GM19463 (cell line): Measurements from ENCODE around the gene ADM5.
"Not testable (repeated sequence)": the region's sequence is repeated elsewhere in the genome, so short reads cannot be mapped to it uniquely, and the experiment has no call there.

Experiments
- ATAC-seq: cut with Tn5 transposase; IDR thresholded peaks from one replicate; pipeline ENCODE4 v1.9.1; 2021; ENCODE audit warnings: mild to moderate bottlenecking, moderate library complexity; ENCODE audit not compliant: unreplicated experiment

The ADM5 gene

GRCh38 chr19:49699364-49699763 is 10.0 kb downstream of the ADM5 start:
- no peak for ATAC-seq

- no peak for ATAC-seq
These were observed 11.2 kb downstream of the ADM5 start for GRCh38 chr19:49700563-49700962.

DNA sequence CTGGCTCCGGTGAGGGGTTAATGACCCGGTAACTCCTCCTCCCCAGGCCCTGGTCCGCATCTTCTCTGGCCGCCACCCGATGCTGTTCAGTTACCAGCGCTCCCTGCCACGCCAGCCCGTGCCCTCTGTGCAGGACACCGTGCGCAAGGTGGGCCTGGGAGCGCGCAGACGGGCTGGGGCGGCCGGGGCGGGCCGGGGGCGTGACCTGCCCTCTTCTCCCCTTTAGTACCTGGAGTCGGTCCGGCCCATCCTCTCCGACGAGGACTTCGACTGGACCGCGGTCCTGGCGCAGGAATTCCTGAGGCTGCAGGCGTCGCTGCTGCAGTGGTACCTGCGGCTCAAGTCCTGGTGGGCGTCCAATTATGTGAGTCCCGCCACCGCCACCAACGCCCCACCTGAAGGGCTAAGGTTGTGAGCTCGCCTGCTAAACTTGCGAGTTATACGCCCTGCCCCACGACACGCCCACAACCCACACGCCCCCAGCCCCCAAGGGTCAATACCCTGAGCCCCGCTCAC is 11.9 kb downstream of the ADM5 start:
- ATAC-seq = no peak

- no peak for ATAC-seq
These were observed 15.7 kb downstream of the ADM5 start for GRCh38 chr19:49704888-49705642.

- no peak for ATAC-seq
These were observed 16.5 kb downstream of the ADM5 start for GRCh38 chr19:49705919-49706318.

DNA sequence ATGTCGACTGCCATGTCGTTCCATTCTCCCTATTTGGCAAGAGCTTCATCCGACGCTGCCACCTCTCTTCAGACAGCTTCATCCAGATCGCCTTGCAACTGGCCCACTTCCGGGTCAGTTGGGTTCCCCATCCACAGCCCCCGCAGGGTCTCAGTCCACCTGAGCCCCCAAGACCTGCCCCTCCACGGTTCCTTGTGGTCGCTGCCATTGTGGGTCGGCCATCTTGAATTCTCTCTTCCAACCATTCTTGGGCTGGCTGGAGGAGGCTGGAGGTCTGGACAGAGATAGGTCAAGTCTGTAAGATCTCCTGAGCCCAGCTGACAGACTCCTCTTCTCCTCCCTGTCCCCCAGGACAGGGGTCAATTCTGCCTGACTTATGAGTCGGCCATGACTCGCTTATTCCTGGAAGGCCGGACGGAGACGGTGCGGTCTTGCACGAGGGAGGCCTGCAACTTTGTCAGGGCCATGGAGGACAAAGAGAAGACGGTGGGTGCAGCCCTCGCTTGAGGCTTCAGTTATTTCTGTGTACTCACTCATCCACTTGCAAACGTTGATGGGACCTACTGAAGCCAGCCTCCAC is 21.1 kb downstream of the ADM5 start:
- ATAC-seq = no peak

DNA sequence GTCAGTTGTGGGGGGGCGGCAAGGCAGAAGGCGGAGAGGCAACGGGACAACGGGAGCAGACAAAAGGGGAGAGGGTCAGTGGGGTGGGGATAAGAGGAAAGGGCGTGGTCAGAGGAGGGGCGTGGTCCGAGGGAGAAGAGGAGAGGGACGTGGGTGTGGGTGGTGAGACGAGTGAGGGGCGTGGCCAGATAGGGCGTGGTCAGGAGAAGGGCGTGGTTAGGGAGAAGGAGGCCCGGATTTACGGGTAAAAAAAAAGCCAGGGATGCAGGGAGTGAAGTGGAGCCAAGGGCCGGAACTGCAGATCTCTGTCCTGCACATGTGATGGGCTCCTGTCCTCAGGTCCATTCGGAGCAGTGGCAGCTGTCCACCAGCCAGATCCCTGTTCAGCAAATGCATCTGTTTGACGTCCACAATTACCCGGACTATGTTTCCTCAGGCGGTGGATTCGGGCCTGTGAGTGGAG is 23.0 kb downstream of the ADM5 start:
- no peak for ATAC-seq

DNA sequence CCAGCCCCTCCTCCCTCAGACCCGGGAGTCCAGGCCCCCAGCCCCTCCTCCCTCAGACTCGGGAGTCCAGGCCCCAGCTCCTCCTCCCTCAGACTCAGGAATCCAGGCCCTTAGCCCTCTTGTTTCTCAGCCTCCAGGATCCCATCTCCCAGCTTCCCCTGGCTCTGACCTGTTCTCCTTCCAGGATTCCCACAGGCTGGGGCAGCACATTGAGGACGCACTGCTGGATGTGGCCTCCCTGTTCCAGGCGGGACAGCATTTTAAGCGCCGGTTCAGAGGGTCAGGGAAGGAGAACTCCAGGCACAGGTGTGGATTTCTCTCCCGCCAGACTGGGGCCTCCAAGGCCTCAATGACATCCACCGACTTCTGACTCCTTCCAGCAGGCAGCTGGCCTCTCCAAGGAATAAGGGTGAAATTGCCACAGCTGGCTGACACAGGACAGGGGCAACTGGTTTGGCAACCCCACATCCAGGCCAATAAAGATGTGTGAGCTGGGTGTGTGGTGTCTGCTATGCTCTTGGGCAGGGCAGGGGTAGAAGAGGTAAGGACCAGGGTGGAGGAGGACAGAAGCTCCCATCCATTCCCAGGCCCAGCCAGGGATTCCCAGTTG is 23.9 kb downstream of the ADM5 start:
- ATAC-seq = no peak

- no peak for ATAC-seq
These were observed 26.8 kb downstream of the ADM5 start for GRCh38 chr19:49716154-49716553.

GRCh38 chr19:49718511-49718910 is 29.1 kb downstream of the ADM5 start:
- no peak for ATAC-seq

- no peak for ATAC-seq
These were observed 29.6 kb downstream of the ADM5 start for GRCh38 chr19:49718991-49719390.

DNA sequence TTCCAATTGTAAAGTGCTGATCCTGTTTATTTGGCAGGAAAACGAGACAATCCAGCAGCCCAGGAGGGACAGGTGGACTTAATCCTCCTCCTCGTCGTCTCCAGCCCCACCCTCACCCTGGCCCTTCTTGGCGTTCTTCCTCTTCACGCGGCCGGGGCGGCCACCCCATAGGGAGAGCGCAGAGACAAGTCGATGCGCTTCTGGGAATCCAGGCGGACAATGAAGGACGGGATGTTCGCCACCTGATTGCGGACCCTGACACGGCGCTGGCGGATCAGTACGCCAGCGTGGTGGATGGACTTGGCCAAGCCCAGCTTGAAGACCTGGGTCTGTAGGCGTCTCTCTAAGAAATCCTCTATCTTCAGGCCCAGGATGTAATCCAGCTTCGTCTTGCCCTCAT is 30.0 kb downstream of the ADM5 start:
- ATAC-seq = not testable (repeated sequence)

- ATAC-seq = no peak
These were observed 38.0 kb downstream of the ADM5 start for GRCh38 chr19:49727217-49728030.

- ATAC-seq = no peak
These were observed 40.8 kb downstream of the ADM5 start for GRCh38 chr19:49730166-49730565.

GRCh38 chr19:49738268-49738667 is 48.9 kb downstream of the ADM5 start:
- ATAC-seq = no peak

- ATAC-seq = no peak
These were observed 49.7 kb downstream of the ADM5 start for GRCh38 chr19:49739098-49739497.

DNA sequence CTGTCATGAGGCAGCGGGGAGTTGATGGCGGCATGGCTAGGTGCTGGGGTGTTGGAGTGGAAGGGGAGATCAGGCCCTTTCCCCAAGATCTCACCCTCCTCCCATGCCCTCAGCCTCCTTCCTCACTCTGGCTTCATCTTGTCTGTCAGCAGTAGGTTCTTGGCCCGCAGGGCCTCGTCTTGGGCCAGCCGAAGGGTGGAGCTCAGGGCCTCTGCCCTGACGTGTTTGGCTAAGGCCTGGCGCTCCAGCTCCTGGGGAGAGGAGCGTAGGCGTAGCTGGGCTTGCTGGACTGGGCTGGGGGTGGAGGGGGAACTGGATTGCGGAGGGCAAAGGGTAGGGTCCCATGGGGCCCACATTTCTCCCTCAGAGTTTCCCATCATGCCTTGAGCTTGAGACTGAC is 50.5 kb downstream of the ADM5 start:
- ATAC-seq = no peak
